Stimulated activated CD4-positive, alpha-beta T cell treated with anti-CD3 and anti-CD28 coated beads, TNF-alpha, amount 100 ng/mL, for 1 hour (primary cell): ENCODE data around the gene IFIT1.
"Not testable (repeated sequence)": the region's sequence is repeated elsewhere in the genome, so short reads cannot be mapped to it uniquely, and the experiment has no call there.

Experiments
- DNase-seq, 3 donors: peaks; one replicate each; pipeline ENCODE4 v3.0.0-alpha.2; 2020; ENCODE audit warnings: low read depth in 3 of 3, low spot score in 1 of 3

Gene IFIT1

DNA sequence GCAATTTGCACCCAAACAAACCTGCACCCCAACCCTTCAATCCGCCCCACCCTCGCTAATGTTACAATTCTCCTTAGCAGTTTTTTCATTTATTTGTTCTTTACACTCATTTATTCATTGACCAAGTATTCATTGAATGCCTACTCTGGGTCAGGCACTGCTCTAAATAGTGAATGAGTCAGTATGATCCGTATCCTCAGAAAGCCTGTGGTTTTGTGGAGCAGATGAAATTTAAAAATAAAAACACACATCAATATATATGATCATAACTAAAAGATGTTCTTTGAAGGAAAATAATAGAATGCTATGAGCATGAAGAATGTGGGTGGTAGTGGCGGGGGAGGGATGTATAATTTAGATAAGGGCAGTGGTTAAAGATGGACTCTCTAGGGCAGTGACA is 35.2 kb downstream of the IFIT1 start:
- DNase-seq = no peak

- no peak for DNase-seq
Measured at GRCh38 chr10:89428877-89429276, 36.5 kb downstream of the IFIT1 start.

- no peak for DNase-seq
Measured at GRCh38 chr10:89431977-89432376, 39.6 kb downstream of the IFIT1 start.

- DNase-seq = no peak
Measured at GRCh38 chr10:89438525-89438924, 46.1 kb downstream of the IFIT1 start.

DNA sequence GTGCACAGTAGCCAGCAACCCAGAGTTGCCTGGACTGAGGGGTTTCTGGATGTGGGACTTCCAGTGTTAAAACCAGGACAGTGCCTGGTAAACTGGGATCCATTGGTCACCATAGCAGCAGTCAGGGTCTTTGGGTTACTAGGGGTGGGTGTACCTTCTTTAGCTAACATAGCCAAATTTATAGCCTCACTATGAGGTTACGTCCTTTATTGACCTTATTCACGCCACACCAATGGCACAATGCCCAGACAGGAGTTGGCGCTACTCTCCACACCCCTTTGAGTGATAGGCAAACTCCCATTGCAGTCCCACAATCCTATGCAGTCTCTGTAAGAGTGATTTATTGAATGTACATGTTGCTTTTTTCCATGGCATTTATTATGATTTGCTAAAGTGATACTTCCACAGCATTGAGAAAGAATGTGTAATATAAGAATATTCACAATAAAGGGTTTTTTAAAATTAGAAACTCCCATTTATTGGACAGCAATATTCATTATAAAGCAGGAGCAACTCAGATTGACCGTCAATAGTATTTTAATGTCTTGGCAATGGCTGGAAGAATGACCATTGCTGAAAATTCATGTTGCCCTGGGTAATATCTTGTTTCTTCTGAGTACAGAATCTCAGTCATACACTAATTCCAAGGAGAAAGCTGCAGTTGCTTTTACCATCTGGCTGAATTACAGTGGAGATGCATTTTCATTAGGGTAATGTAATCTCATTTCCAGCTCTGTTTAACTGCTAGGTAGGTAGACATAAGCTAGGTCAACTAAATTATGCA is 48.0 kb downstream of the IFIT1 start:
- no peak for DNase-seq

DNA sequence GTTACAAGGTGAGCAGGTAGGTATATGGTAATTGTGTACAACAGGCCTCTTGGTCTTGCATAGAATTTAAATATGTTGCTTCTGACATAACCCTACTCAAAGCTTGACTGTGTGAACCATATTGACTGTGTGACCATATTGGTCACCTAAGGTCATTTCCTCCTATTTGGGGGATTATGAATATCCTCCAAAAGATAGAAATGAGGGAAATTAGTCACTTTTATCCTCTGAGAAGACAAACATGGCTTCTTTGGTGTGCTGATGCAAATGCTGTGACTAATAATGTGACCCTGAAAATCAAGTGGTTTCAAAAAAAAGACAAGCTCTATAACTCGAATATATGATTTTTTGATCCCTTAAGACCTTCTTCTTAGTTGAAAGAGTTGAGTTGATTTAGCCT is 49.9 kb downstream of the IFIT1 start:
- no peak for DNase-seq

DNA sequence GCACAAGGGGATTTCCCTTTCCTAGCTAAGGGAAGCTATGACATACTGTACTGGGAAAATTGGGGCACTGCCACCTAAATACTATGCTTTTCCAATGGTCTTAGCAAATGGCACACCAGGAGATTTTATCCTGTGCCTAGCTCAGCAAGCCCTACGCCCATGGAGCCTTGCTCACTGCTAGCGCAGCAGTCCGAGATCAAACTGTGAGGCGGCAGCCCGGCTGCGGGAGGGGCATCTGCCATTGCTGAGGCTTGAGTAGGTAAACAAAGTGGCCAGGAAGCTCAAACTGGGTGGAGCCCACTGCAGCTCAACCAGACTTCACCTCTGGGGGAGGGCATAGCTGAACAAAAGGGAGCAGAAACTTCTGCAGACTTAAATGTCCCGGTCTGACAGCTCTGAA is 52.4 kb downstream of the IFIT1 start:
- DNase-seq = not testable (repeated sequence)

- no peak for DNase-seq
Measured at GRCh38 chr10:89450901-89451300, 58.5 kb downstream of the IFIT1 start.

GRCh38 chr10:89452193-89452592 is 59.8 kb downstream of the IFIT1 start:
- DNase-seq = no peak

DNA sequence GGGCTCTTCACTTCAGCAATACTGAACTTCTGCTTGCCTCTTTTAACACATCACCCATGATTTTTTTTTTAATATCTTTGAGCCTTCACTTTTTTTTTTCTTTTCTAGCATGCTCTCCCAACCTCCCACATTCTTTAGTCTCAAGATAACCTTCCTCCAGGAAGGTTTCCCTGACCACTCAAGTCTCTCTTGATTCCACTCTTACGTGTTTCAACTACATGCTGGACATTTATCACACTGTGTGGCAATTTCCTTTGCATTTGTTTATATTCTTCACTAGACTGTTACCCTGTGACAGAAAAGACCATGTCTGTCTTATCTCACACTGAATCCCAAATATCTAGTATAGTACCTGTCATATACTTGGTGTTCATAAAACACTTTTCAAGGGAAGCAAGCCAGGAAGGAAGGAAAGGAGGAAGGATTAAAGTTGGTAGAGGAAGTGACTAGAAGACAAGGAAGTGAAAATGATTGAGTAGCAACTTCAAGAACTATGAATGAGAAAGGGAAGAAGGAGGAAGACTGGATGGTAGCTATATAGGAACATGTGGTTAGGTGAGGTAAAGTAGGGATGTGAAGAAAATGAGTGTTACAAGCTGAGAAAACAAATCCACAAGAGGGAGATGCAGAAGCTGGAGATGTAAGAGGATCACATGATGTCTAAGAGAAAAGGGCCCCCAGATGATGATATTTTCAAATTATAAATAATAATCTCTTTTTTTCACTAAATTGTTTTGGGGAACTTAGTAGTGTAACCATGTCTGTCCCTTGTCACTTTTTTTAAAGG is 62.3 kb downstream of the IFIT1 start:
- DNase-seq = no peak
